SK-N-MC (cell line): ENCODE results near the gene CDH24.

ENCODE experiments used
- DNase-seq: peaks from one replicate; pipeline ENCODE4 v3.0.0-alpha.2; 2011; ENCODE audit warnings: low read depth, low spot score
- H3K27ac ChIP-seq: fragments of 200-600 bp; sonication (generic); 2 replicates; pipeline ENCODE4 v1.5.1; 2016; ENCODE audit warnings: mixed run types
- H3K36me3 ChIP-seq: fragments of 200-600 bp; sonication (generic); 2 replicates; pipeline ENCODE4 v1.6.1; 2017; ENCODE audit warnings: antibody characterized with exemption, low read length, mixed read lengths; ENCODE audit not compliant: insufficient read depth
- H3K4me3 ChIP-seq: fragments of 200-600 bp; sonication (generic); 2 replicates; pipeline ENCODE4 v1.5.1; 2016
- H3K9ac ChIP-seq: fragments of 200-600 bp; sonication (generic); 2 replicates; pipeline ENCODE4 v1.8.0; 2017; ENCODE audit warnings: mixed run types, mixed read lengths; ENCODE audit not compliant: insufficient read length
- H3K9me3 ChIP-seq: fragments of 200-600 bp; sonication (generic); 2 replicates; pipeline ENCODE4 v1.6.1; 2017; ENCODE audit warnings: low read depth, mild to moderate bottlenecking, antibody characterized with exemption, low read length, moderate library complexity, mixed read lengths
- EZH2 ChIP-seq: fragments of 200-600 bp; sonication (generic); IDR thresholded peaks from one replicate; pipeline ENCODE4 v1.6.1; 2017; ENCODE audit warnings: antibody characterized with exemption
- FOXP2 ChIP-seq: optimal IDR thresholded peaks from 2 replicates; pipeline ENCODE3; 2011; ENCODE audit warnings: mild to moderate bottlenecking, moderate library complexity; ENCODE audit not compliant: insufficient read depth; ENCODE audit errors: extremely low read length, control extremely low read depth
- POLR2AphosphoS5 ChIP-seq: IDR thresholded peaks from 2 replicates; pipeline ENCODE4 v1.6.1; 2012; ENCODE audit warnings: mild to moderate bottlenecking, low read depth, low read length, borderline replicate concordance

The CDH24 gene

GRCh38 chr14:23091294-23092225, 34.2 kb upstream of the CDH24 start:
- peaks cover 67% of the 10 kb centered on the region for H3K36me3 ChIP-seq

DNA sequence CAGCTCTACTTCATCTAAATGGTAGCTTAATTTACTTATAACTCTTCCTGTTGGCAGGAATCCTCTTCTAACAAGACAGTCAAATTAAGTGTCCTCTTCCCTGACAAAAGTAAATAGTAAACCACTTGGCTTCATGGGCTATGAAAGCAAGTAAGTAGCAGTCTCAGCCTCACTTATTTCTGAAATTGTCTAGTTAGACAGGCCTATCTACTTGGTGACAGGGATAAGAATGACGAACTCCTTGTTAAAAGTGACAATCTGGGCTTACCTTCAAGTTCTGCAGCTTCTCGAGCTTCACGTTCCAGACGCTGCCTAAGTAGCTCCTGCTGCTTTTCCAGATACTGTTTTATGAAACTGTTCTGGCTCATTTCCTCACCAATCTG, 32.9 kb upstream of the CDH24 start:
- TF ChIP-seq POLR2AphosphoS5 (no peak), EZH2 (no peak), FOXP2 (no peak)
- Histone ChIP-seq H3K9ac (no peak overlapping the region), H3K27ac (no peak overlapping the region), H3K4me3 (no peak overlapping the region), H3K9me3 (no peaks in the 10 kb centered on the region), H3K36me3 (peaks cover 80% of the 10 kb centered on the region)
- DNase-seq = no peak

More at GRCh38 chr14:23091294-23092225, 34.2 kb upstream of the CDH24 start:
- no peak overlapping the region for H3K9ac ChIP-seq
- TF ChIP-seq EZH2 (no peak), POLR2AphosphoS5 (no peak), FOXP2 (no peak)
- H3K9me3 ChIP-seq = no peaks in the 10 kb centered on the region
- no peak overlapping the region for H3K27ac ChIP-seq
- DNase-seq = no peak
- no peak overlapping the region for H3K4me3 ChIP-seq

- H3K9me3 ChIP-seq = no peaks in the 10 kb centered on the region
- H3K27ac ChIP-seq = no peak overlapping the region
- no peak overlapping the region for H3K4me3 ChIP-seq
- TF ChIP-seq POLR2AphosphoS5 (no peak), EZH2 (no peak), FOXP2 (no peak)
- no peak overlapping the region for H3K9ac ChIP-seq
- DNase-seq = no peak
- peaks cover 86% of the 10 kb centered on the region for H3K36me3 ChIP-seq
Observed at GRCh38 chr14:23089498-23090253, 32.4 kb upstream of the CDH24 start.

DNA sequence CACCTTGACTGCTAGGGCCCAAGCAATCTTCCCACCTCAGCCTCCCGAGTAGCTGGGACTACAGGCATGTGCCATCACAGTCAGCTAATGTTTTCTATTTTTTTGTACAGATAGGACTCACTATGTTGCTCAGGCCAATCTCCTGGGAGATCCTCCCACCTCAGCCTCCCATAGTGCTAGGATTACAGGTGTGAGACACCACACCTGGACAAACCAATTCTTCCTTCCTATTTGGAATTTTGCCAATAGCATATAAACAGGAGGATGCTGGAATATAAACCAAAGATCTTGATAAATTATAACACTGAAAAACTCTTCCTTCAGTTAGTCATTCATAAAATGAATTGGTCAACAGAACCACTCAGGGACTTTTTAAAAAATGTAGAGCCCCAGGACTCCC, 29.2 kb upstream of the CDH24 start:
- TF ChIP-seq POLR2AphosphoS5 = no peak
- TF ChIP-seq FOXP2 = no peak
- no peak for TF ChIP-seq EZH2
- peaks cover 96% of the 10 kb centered on the region for H3K36me3 ChIP-seq
- no peak overlapping the region for H3K27ac ChIP-seq

GRCh38 chr14:23085458-23085857, 28.1 kb upstream of the CDH24 start:
- peaks cover 97% of the 10 kb centered on the region for H3K36me3 ChIP-seq
- no peak for TF ChIP-seq EZH2
- TF ChIP-seq FOXP2 = no peak
- no peak for TF ChIP-seq POLR2AphosphoS5
- DNase-seq = no peak

More for the DNA sequence above, 29.2 kb upstream of the CDH24 start:
- no peak overlapping the region for H3K9ac ChIP-seq
- DNase-seq = no peak
- H3K9me3 ChIP-seq = no peaks in the 10 kb centered on the region
- H3K4me3 ChIP-seq = no peak overlapping the region

DNA sequence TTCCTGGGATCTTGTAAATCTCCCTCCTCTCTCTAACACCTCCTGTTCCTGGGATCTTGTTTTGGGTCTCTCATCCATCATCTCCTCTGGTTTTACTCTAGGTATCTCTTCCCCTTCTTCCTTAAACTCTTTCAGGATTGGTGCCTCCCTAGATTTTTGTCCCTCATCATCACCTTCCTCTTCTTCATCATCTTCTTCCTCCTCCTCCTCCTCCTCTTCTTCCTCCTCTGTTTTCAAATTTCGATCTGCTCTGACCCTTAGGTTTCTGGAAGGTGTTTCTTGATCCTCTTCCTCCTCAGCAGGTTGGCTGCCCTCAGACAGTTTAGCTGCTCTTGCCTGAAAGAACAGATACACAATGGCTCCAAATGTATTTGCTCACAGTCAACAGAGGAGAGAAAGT, 23.2 kb upstream of the CDH24 start:
- Histone ChIP-seq H3K9ac (no peak overlapping the region), H3K9me3 (no peaks in the 10 kb centered on the region), H3K4me3 (no peak overlapping the region), H3K36me3 (peaks cover 97% of the 10 kb centered on the region), H3K27ac (no peak overlapping the region)
- TF ChIP-seq FOXP2 = no peak
- DNase-seq = no peak

More at GRCh38 chr14:23085458-23085857, 28.1 kb upstream of the CDH24 start:
- no peak overlapping the region for H3K4me3 ChIP-seq
- H3K27ac ChIP-seq = no peak overlapping the region
- H3K9me3 ChIP-seq = no peaks in the 10 kb centered on the region
- no peak overlapping the region for H3K9ac ChIP-seq

GRCh38 chr14:23079716-23080115, 22.4 kb upstream of the CDH24 start:
- Histone ChIP-seq H3K27ac (no peak overlapping the region), H3K9ac (no peak overlapping the region), H3K36me3 (peaks cover 97% of the 10 kb centered on the region), H3K9me3 (no peaks in the 10 kb centered on the region), H3K4me3 (no peak overlapping the region)
- no peak for TF ChIP-seq POLR2AphosphoS5
- TF ChIP-seq FOXP2 = no peak
- no peak for TF ChIP-seq EZH2
- DNase-seq = no peak

DNA sequence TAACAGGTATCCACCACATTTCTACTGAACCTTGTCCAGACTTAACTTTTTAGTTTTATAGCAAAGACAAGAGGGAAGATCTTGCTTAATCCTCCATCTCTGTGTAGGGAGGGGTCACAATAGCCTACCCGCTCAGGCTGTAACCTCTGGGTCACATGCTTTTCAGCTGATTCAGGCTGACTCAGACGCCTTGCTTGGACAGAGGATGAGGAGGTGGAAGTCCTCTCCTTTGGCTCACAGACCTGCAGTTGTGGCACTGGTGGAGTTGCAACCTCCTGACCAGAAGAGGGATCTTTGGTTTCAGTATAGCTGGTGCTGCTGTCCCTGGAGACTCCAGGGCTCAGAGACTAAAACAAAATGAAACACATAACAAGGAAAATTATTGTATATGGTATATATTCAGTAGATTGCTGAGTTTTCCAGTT, 21.4 kb upstream of the CDH24 start:
- no peaks in the 10 kb centered on the region for H3K9me3 ChIP-seq
- no peak overlapping the region for H3K9ac ChIP-seq
- no peak for TF ChIP-seq EZH2
- no peak for TF ChIP-seq FOXP2
- TF ChIP-seq POLR2AphosphoS5 = no peak
- H3K36me3 ChIP-seq = peaks cover 96% of the 10 kb centered on the region
- no peak for DNase-seq
- no peak overlapping the region for H3K27ac ChIP-seq
- no peak overlapping the region for H3K4me3 ChIP-seq
